ENCODE measurements around the gene RNF151.
"Not testable (repeated sequence)": the region's sequence is repeated elsewhere in the genome, so short reads cannot be mapped to it uniquely, and the experiment has no call there.

RNF151 gene

DNA sequence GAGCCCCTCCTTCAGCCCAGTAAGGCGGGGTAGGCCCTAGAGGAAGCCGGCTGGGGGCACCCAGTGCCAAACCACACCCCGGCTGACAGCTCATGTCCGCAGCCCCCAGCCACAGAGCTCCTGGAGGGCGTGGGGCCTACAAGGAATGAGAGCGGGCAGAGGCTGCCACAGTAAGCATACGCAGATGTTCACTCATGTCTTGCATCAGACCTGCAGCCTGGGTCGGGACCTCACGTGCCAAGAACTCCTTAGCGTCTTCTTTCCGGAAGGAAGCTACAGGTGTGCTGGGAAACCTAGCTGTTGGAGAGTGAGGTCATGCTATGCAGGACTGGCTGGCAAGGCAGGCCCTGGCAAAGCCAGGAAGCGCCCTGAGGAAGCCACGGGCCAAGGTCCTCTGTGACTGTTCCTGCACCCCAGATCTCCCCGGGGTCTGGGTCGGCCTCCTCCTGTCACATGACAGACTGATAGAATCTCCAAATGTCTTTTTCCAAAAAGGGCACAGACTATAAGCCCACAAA, 41.4 kb downstream of the RNF151 start:
- DNase-seq (ENCODE audit: low read depth): no peak

DNA sequence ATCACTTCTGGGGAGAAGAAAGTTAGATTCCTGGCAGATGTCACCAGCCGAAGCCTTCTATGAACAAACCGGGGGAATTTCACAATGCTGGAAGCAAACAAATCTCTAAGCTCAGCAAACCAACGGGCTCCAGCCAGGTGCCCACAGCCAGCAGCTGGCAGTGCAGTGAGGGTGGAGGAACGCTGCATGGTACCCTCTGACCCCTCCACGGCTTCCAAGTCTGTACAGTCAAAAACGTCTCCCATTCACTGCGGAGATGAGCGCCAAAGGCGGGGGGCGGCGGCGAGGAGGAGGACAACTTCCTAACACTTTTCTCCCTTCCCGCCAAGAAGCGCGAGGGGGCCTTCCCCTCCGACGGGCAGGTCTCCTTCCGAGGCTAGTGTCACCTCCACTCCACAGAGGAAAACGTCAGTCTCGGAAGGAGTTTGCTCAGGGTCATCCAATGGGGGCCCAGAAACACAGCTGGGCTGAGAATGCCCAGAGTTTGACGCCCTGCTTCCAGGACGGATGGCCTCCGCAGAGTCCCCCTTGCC, 42.0 kb downstream of the RNF151 start:
- peak; percentile 42 for DNase-seq (ENCODE audit: low read depth)

DNA sequence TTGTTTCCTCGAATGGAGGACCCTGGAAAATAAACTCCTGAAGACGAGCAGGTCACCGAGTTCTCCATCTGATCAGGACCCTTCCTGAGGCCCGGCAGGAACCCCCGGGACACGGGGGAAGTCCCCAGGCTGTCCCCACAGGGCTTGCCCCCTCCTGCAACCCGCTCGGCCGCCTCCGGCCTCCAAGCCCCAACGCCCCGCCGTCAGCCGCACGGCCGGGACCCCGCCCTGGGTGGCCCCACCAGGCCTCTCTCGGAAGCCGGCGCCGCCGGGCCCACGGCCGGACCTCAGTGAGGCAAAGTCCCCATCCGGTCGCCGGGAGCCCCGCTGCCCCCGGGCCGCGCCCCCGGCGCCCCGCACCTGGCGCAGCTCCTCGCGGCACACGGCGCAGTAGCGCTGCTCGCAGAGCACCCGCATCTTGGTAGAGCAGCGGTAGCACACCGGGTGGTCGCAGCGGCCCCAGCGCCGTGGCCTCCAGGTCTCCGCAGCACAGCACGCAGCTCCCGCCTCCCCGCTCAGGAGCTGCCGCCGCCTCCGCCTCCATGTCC, 42.6 kb downstream of the RNF151 start:
- DNase-seq (ENCODE audit: low read depth): no peak

DNA sequence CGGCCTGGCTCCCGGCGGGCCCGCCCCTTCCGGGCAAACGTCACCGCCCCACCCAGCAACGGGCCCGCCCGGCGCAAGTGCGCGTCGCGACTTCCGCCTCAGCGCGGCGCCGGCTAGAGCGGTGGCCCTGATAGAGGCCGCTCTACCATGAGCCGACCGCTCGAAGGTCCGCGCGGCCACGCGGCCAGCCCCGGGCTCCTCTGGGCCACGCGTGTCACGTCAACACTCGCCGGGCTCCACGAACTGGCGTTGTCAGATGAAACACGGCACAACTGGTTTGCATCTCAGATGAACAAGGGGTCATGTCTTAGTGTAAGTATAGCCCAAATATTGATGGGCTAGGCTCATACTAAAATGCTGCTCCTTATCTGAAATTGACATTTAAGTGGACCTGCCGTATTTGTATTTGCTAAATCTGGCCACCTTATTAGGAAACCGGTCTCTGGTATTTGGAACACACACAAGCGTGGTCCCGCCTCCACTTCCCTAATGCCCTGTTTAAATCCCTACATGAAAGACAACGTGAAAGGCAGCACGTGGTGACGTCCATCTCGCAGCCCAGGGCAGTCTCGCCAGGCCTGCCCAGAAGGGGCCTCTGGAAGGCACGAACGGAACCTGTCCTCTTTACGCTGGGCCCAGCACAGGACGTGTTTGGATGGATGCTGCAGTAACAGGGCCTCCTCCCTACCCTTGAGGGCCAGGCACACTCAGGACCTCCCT, 43.3 kb downstream of the RNF151 start, which contains the start of gene ZNF598:
TSS of gene ZNF598 (minus strand) at position 31 of the 720 bp plus-strand sequence.
- peak; percentile 81 for DNase-seq (ENCODE audit: low read depth)

DNA sequence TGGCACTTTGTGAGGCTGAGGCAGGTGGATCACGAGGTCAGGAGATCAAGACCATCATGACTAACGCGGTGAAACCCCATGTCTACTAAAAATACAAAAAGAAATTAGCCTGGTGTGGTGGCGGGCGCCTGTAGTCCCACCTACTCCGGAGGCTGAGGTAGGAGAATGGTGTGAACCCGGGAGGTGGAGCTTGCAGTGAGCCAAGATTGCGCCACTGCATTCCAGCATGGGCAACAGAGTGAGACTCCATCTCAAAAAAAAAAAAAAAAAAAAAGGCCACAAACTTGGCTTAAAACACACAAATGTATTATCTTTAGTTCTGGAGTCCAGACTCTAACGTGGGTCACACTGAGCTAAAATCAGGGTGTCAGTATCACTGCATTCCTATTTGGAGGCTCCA, 45.1 kb downstream of the RNF151 start:
- DNase-seq (ENCODE audit: low read depth): not testable (repeated sequence)

DNA sequence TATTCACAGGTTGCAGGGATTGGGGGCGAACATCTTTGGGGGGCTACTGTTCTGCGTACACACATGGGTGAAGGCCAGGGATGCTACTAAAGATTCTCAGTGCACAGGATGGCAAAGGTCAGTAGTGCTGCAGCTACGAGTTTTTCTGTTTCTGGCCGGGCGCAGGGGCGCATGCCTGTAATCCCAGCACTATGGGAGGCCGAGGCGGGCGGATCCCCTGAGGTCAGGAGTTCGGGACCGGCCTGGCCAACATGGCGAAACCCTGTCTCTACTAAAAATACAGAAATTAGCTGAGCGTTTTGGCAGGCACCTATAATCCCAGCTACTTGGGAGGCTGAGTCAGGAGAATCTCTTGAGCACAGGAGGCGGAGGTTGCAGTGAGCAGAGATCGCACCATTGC, 46.9 kb downstream of the RNF151 start:
- no peak for DNase-seq (ENCODE audit: low read depth)

DNA sequence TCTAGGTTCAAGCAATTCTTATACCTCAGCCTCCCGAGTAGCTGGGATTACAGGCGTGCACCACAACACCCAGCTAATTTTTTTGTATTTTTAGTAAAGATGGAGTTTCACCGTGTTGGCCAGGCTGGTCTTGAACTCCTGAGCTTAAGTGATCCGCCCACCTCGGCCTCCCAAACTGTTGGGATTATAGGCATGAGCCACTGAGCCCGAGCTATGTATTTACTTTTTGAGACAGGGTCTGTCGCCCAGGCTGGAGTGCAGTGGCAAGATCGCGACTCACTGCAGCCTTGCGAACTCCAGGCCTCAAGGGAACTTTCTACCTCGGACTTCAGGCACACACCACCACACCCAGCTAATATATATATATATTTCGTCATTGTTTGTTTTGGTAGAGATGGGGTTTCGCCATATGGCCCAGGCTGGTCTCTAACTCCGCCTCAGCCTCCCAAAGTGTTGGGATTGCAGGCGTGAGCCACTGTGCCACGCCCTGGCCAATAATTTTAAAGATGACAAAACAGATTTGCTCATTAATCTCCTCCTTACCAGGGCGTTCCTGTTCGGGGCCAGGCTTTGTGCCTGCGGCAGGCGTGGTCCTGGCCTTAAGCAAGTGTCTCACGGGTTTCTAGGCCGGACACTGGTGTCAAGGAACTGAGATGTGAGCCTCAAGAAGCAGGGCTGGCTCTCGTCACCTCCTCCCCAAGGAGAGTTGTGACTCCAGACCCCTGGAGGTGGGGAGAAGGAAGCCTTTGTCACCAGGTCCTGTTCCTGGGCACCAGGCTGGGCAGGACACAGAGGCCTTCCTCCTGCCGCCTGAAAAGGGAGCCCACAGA, 48.7 kb downstream of the RNF151 start:
- no peak for DNase-seq (ENCODE audit: low read depth)

DNA sequence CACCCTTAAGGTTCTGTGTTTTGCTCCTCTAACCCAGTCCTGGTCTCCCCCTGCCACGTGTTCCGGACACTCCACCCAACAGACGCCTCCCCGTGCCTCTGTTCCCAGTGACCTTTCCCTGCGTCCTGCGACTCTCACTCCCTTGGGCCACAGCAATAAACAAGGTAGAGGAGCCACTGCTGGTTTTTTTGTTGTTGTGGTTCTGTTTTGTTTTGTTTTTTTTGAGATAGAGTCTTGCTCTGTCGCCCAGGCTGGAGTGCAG, 49.2 kb downstream of the RNF151 start:
- DNase-seq (ENCODE audit: low read depth): no peak

DNA sequence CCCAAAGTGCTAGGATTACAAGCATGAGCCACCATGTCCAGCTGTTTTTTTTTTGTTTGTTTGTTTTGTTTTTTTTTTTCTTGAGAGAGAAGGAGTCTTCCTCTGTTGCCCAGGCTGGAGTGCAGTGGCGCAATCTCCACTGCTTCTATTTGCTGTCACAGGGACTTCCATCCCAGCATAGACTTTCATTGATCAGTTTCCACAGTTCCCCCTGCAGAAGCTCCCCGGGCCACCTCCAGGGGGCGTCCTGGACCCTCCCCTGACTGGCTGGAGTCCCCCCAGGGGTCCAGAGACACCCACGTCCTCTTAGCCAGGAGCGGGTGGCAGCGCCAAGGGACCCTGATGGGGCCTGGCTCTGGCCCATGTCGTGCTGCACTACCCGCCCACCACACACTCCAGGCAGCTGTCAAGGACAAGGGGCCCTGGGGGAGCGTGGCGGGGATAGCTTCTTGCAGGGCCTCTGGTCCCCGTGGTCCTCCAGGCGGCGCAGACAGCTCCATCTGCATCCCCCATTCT, 49.8 kb downstream of the RNF151 start:
- DNase-seq (ENCODE audit: low read depth): no peak
